Measurements from ENCODE around the gene SBNO1. TPM values are rescaled to one million over a fixed set of nuclear protein-coding genes. Genes with fewer than 3 reads are reported as not detected.

SBNO1 gene
- total RNA-seq, 2 experiments from 2014 or later, result 55.9 to 58.6 TPM

- ChIA-PET POLR2A (interaction anchor here (0.5 to 0.7 kb wide), 2 partner anchors 19 to 97 kb away, joined by 3 read pairs; no protein-coding TSS in a partner anchor), CTCF (interaction anchor here (0.6 to 1.6 kb wide), 4 partner anchors 15 to 199 kb away, joined by 3 to 4 read pairs (median 4); no protein-coding TSS in a partner anchor)
Observed at GRCh38 chr12:123242116-123242904, 122.3 kb downstream of the SBNO1 start.

Other genes with a start within 250 kb of the SBNO1 start
- gene PITPNM2, start 213.8 kb downstream of the SBNO1 start, total RNA-seq, result 1 to 10 TPM; 9.3 to 9.4 TPM
- 10 to 100 TPM; 75.0 to 84.3 TPM for gene MPHOSPH9, start 131.7 kb downstream of the SBNO1 start, total RNA-seq
- gene MTRFR, start 131.4 kb downstream of the SBNO1 start, total RNA-seq, result 10 to 100 TPM; 27.1 to 28.0 TPM
- 10 to 100 TPM; 78.8 to 83.0 TPM for gene CDK2AP1, start 93.0 kb downstream of the SBNO1 start, total RNA-seq
- gene KMT5A, start 19.3 kb upstream of the SBNO1 start, total RNA-seq, result 10 to 100 TPM; 48.6 to 51.6 TPM
- 10 to 100 TPM; 23.8 to 24.3 TPM for gene RILPL2, start 71.8 kb upstream of the SBNO1 start, total RNA-seq
- gene SNRNP35, start 93.3 kb upstream of the SBNO1 start, total RNA-seq, result 10 to 100 TPM; 22.2 to 23.7 TPM
- gene RILPL1, start 168.9 kb upstream of the SBNO1 start, total RNA-seq, result 1 to 10 TPM; 3.7 TPM
- 100 to 1,000 TPM; 196 to 205 TPM for gene TMED2, start 219.7 kb upstream of the SBNO1 start, total RNA-seq
- gene DDX55, start 237.3 kb upstream of the SBNO1 start, total RNA-seq, result 10 to 100 TPM; 58.0 to 58.3 TPM